ENCODE data around the gene ASTL.

Gene ASTL

GRCh38 chr2:96082211-96083063 is 55.9 kb downstream of the ASTL start:
- no peak overlapping the region for H3K27ac ChIP-seq
- TF ChIP-seq ZFX (IDR thresholded peaks at IDR 0.05; ENCODE audit: borderline replicate concordance) (no peak), CTCF (IDR thresholded peaks at IDR 0.05) (no peak)

- TF ChIP-seq ZFX (IDR thresholded peaks at IDR 0.05; ENCODE audit: borderline replicate concordance) = no peak
- no peak for TF ChIP-seq CTCF (IDR thresholded peaks at IDR 0.05)
- no peak overlapping the region for H3K27ac ChIP-seq
Measured at GRCh38 chr2:96081042-96081441, 57.3 kb downstream of the ASTL start.

GRCh38 chr2:96075199-96075771 is 63.0 kb downstream of the ASTL start:
- H3K27ac ChIP-seq = no peak overlapping the region
- TF ChIP-seq CTCF (IDR thresholded peaks at IDR 0.05) = no peak
- no peak for TF ChIP-seq ZFX (IDR thresholded peaks at IDR 0.05; ENCODE audit: borderline replicate concordance)

GRCh38 chr2:96074156-96074555 is 64.1 kb downstream of the ASTL start:
- TF ChIP-seq ZFX (IDR thresholded peaks at IDR 0.05; ENCODE audit: borderline replicate concordance) (no peak), CTCF (IDR thresholded peaks at IDR 0.05) (no peak)
- H3K27ac ChIP-seq = no peak overlapping the region

GRCh38 chr2:96073170-96073775 is 65.0 kb downstream of the ASTL start:
- TF ChIP-seq CTCF (IDR thresholded peaks at IDR 0.05) (no peak), ZFX (IDR thresholded peaks at IDR 0.05; ENCODE audit: borderline replicate concordance) (no peak)
- no peak overlapping the region for H3K27ac ChIP-seq
